IPS-NIHi7 (cell line): ENCODE data around the gene DALRD3.

Source experiments
- DNase-seq: peaks from one replicate; pipeline ENCODE4 v3.0.0; 2012; ENCODE audit warnings: mixed read lengths; ENCODE audit errors: extremely low spot score

The DALRD3 gene

GRCh38 chr3:48974076-48974864, 44.1 kb downstream of the DALRD3 start:
- no peak for DNase-seq

GRCh38 chr3:48970586-48970985, 47.8 kb downstream of the DALRD3 start:
- no peak for DNase-seq

- no peak for DNase-seq
Measured at GRCh38 chr3:48966876-48967361, 51.5 kb downstream of the DALRD3 start.

- no peak for DNase-seq
Measured at GRCh38 chr3:48966367-48966766, 52.0 kb downstream of the DALRD3 start.
